K562 (cell line): ENCODE measurements around the gene RABL3. TPM values are rescaled to one million over a fixed set of nuclear protein-coding genes. Genes with fewer than 3 reads are reported as not detected.

Source experiments
- E2F1 ChIP-seq: sonication (generic); formaldehyde crosslinking; IDR thresholded peaks from 2 replicates; pipeline ENCODE4 v1.8.1; 2023; ENCODE audit warnings: mild to moderate bottlenecking, missing genetic modification reagents, moderate library complexity
- FOXM1 ChIP-seq, 2 experiments: fragments of 450-650 bp in 1 of 2; sonication (generic) in 1 of 2; formaldehyde crosslinking in 1 of 2; IDR thresholded peaks; 2 replicates each; pipeline versions ENCODE4 v1.6.1 to v1.9.0; 2017 to 2022; ENCODE audit warnings: low read depth in 2 of 2, mild to moderate bottlenecking in 2 of 2, missing genetic modification reagents in 1 of 2, moderate library complexity in 1 of 2
- HES1 ChIP-seq: fragments of 450-650 bp; IDR thresholded peaks from 2 replicates; pipeline ENCODE4 v1.6.1; 2016; ENCODE audit warnings: low read depth, mild to moderate bottlenecking, moderate library complexity
- HNRNPH1 ChIP-seq: fragments of 200-400 bp; formaldehyde crosslinking; optimal IDR thresholded peaks from 2 replicates; pipeline ENCODE3; 2017; ENCODE audit warnings: low read depth, mild to moderate bottlenecking, low read length, moderate library complexity
- KHSRP ChIP-seq: fragments of 450-650 bp; IDR thresholded peaks from 2 replicates; pipeline ENCODE4 v1.6.1; 2017
- NCOR1 ChIP-seq: fragments of 450-650 bp; IDR thresholded peaks from 2 replicates; pipeline ENCODE4 v1.6.1; 2016; ENCODE audit warnings: mild to moderate bottlenecking, moderate library complexity
- TARDBP ChIP-seq: fragments of 450-650 bp; IDR thresholded peaks from 2 replicates; pipeline ENCODE4 v1.6.1; 2016
- ZC3H4 ChIP-seq: sonication (generic); formaldehyde crosslinking; IDR thresholded peaks from 2 replicates; pipeline ENCODE4 v1.9.0; 2021; ENCODE audit warnings: missing genetic modification reagents, borderline replicate concordance
- ZNF57 ChIP-seq: fragments of 450-650 bp; formaldehyde crosslinking; IDR thresholded peaks from 2 replicates; pipeline ENCODE4 v1.4.0; 2020; ENCODE audit warnings: mild to moderate bottlenecking, moderate library complexity
- polyA plus RNA-seq, 8 experiments: library from polyadenylated mRNA; depleted of rRNA in 4 of 8; stranded (reverse) in 5 of 8; unstranded in 3 of 8; fragments of >200 nt; fragmentation: Nextera tagmentation in 2 of 8; fragmentation: Illumina TruSeq in 1 of 8; extraction: Ambion mirVana in 2 of 8; extraction: Trizol in 1 of 8; gene quantifications; 2 replicates each; pipeline versions ENCODE4 v1.2.1 to v1.2.3, GENCODE V29; 2011 to 2014; ENCODE audit warnings: inconsistent platforms in 1 of 8, missing spikeins in 1 of 8
- total RNA-seq, 7 experiments: library from RNA; depleted of rRNA in 6 of 7; stranded (reverse); fragments of >200 nt in 6 of 7; fragmentation: Illumina TruSeq in 2 of 7; extraction: Trizol in 2 of 7; gene quantifications; 2 replicates each; pipeline versions ENCODE4 v1.2.1 to v1.2.3, GENCODE V29; 2011 to 2021; ENCODE audit warnings: low replicate concordance in 1 of 7
- TF ChIP-seq, protein P1 (sequence below): fragments of 200-800 bp; sonication (Bioruptor generic); IDR thresholded peaks from 2 replicates; pipeline ENCODE4 v1.6.1; 2016; ENCODE audit warnings: missing genetic modification characterization, missing compliant biosample characterization
- TF ChIP-seq, protein P2 (sequence below), 2 experiments: fragments of 450-650 bp; IDR thresholded peaks; 2 replicates each; pipeline ENCODE4 v1.6.1; 2016; ENCODE audit warnings: mild to moderate bottlenecking in 2 of 2, borderline replicate concordance in 1 of 2, low read depth in 1 of 2, moderate library complexity in 1 of 2

RABL3 gene
- total and polyA plus RNA-seq, 9 of the 15 experiments (the other 6 are each of a cell fraction or from before 2014, with no cell fraction given), result 6.5 to 30.7 (median 12.3) TPM

DNA sequence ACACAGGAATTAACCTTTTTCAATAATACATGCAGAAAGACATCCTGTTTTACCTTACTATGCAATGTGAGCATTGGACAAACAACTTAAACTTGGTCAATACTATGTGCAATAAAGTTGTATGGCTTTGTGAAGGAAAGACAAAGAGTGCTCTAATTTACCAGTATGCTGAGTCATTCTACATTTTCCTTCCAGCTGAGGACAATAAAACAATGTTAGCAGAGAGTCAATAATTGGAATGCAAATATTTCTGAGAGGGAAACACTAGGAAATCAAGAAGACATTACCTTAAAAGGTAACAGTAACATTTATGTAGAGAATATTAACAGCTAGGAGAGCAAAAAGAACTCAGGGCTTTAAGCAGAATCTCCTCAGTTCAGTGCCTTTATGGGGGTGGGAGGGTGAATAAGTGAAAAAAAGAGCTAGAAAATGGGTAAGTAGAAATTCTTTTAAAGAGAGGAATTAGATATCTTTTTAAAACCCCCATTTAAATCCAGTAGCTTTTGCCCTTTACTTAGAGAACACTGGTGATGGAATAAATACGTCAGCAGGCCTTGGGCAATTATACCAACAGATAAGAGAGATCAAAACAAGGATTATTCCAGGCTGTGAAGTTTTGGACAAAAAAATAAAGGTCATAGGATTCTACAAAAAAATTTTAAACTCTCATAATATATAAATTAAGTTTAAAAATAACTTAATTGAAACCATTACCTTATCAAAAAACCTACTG lies 48.7 kb downstream of the RABL3 start (continued):
- TF ChIP-seq, protein P1, sequence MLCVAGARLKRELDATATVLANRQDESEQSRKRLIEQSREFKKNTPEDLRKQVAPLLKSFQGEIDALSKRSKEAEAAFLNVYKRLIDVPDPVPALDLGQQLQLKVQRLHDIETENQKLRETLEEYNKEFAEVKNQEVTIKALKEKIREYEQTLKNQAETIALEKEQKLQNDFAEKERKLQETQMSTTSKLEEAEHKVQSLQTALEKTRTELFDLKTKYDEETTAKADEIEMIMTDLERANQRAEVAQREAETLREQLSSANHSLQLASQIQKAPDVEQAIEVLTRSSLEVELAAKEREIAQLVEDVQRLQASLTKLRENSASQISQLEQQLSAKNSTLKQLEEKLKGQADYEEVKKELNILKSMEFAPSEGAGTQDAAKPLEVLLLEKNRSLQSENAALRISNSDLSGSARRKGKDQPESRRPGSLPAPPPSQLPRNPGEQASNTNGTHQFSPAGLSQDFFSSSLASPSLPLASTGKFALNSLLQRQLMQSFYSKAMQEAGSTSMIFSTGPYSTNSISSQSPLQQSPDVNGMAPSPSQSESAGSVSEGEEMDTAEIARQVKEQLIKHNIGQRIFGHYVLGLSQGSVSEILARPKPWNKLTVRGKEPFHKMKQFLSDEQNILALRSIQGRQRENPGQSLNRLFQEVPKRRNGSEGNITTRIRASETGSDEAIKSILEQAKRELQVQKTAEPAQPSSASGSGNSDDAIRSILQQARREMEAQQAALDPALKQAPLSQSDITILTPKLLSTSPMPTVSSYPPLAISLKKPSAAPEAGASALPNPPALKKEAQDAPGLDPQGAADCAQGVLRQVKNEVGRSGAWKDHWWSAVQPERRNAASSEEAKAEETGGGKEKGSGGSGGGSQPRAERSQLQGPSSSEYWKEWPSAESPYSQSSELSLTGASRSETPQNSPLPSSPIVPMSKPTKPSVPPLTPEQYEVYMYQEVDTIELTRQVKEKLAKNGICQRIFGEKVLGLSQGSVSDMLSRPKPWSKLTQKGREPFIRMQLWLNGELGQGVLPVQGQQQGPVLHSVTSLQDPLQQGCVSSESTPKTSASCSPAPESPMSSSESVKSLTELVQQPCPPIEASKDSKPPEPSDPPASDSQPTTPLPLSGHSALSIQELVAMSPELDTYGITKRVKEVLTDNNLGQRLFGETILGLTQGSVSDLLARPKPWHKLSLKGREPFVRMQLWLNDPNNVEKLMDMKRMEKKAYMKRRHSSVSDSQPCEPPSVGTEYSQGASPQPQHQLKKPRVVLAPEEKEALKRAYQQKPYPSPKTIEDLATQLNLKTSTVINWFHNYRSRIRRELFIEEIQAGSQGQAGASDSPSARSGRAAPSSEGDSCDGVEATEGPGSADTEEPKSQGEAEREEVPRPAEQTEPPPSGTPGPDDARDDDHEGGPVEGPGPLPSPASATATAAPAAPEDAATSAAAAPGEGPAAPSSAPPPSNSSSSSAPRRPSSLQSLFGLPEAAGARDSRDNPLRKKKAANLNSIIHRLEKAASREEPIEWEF, result no peak
- TF ChIP-seq NCOR1, result no peak
- TF ChIP-seq KHSRP, result no peak
- TF ChIP-seq TARDBP, result no peak
- TF ChIP-seq HNRNPH1, result no peak
- TF ChIP-seq FOXM1 (IDR thresholded peaks at IDR 0.05; ENCODE audit: low read depth), result no peak
- no peak for TF ChIP-seq FOXM1 (CRISPR knock-in tag; IDR thresholded peaks at IDR 0.05; ENCODE audit: low read depth)
- TF ChIP-seq E2F1 (CRISPR knock-in tag), result no peak
- TF ChIP-seq, protein P2, sequence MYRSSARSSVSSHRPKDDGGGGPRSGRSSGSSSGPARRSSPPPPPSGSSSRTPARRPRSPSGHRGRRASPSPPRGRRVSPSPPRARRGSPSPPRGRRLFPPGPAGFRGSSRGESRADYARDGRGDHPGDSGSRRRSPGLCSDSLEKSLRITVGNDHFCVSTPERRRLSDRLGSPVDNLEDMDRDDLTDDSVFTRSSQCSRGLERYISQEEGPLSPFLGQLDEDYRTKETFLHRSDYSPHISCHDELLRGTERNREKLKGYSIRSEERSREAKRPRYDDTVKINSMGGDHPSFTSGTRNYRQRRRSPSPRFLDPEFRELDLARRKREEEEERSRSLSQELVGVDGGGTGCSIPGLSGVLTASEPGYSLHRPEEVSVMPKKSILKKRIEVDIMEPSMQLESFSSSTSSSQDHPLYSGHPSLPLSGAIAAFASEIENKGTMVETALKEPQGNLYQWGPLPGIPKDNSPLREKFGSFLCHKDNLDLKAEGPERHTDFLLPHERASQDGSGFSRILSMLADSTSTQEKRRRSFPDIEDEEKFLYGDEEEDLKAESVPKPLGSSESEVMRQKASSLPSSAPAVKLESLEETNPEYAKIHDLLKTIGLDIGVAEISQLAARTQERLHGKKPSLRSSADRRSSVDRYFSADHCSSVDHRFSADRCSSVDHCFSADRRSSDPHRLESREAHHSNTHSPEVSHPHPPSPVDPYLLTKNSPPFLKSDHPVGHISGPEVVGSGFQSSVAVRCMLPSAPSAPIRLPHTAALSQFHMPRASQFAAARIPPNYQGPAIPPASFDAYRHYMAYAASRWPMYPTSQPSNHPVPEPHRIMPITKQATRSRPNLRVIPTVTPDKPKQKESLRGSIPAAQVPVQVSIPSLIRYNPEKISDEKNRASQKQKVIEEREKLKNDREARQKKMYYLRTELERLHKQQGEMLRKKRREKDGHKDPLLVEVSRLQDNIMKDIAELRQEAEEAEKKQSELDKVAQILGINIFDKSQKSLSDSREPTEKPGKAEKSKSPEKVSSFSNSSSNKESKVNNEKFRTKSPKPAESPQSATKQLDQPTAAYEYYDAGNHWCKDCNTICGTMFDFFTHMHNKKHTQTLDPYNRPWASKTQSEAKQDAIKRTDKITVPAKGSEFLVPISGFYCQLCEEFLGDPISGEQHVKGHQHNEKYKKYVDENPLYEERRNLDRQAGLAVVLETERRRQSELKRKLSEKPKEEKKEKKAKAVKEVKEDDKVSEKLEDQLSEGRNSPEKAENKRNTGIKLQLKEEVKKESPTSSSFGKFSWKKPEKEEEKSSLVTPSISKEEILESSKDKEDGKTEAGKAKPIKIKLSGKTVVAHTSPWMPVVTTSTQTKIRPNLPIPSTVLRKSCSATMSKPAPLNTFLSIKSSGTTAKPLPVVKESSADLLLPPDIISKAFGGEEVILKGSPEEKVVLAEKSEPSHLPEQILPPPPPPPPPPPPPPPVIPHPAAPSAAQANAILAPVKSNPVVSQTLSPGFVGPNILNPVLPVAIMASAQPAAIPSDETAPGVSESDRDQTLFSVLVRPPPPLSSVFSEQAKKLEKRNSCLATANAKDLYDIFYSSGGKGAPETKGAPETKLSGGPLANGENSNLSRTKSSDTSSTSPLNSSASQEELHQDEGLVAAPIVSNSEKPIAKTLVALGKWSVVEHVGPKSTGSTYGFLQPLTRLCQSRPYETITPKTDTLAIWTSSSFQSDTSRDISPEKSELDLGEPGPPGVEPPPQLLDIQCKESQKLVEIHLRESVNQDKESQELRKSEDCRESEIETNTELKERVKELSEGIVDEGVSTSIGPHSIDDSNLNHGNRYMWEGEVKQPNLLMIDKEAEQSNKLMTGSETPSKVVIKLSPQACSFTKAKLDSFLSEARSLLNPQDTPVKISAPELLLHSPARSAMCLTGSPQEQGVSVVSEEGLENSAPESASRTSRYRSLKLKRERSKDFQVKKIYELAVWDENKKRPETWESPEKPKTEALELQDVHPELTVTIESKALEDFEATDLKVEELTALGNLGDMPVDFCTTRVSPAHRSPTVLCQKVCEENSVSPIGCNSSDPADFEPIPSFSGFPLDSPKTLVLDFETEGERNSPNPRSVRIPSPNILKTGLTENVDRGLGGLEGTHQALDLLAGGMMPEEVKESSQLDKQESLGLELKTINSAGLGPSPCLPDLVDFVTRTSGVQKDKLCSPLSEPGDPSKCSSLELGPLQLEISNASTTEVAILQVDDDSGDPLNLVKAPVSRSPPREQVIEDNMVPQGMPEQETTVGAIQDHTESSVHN (IDR thresholded peaks at IDR 0.05; ENCODE audit: borderline replicate concordance in 1 of 2, low read depth in 1 of 2), result no peak
- no peak for TF ChIP-seq ZNF57 (CRISPR knock-in tag)
- no peak for TF ChIP-seq HES1
- TF ChIP-seq ZC3H4 (CRISPR knock-in tag), result no peak
